ENCODE data around the gene SGF29. TPM values are rescaled to one million over a fixed set of nuclear protein-coding genes. Genes with fewer than 3 reads are reported as not detected.

Gene SGF29
- polyA plus RNA-seq, 3 donors = 11.5 to 26.0 (median 22.6) TPM

Other genes starting within 250 kb of the SGF29 start
- gene NPIPB6, start 190.4 kb upstream of the SGF29 start, polyA plus RNA-seq (ENCODE audit: insufficient read length in 3 of 3) = 1 to 10 TPM in 2 of 3 donors, under 1 TPM in 1; 0.67 to 3.8 (median 3.8) TPM
- 100 to 1,000 TPM in 2 of 3 donors, 10 to 100 TPM in 1; 92.4 to 139 (median 115) TPM for gene EIF3CL, start 150.1 kb upstream of the SGF29 start, polyA plus RNA-seq (ENCODE audit: insufficient read length in 3 of 3)
- gene NPIPB7, start 81.6 kb upstream of the SGF29 start, polyA plus RNA-seq (ENCODE audit: insufficient read length in 3 of 3) = under 1 TPM in 1 of 3 donors, not detected in 2; 0.84 TPM
- gene CLN3, start 61.8 kb upstream of the SGF29 start, polyA plus RNA-seq (ENCODE audit: insufficient read length in 3 of 3) = 10 to 100 TPM; 31.5 to 41.8 (median 37.9) TPM
- gene APOBR, start 59.3 kb upstream of the SGF29 start, polyA plus RNA-seq (ENCODE audit: insufficient read length in 3 of 3) = under 1 TPM; 0.68 to 0.91 (median 0.87) TPM
- not detected for gene IL27, start 47.1 kb upstream of the SGF29 start, polyA plus RNA-seq (ENCODE audit: insufficient read length in 3 of 3)
- 10 to 100 TPM in 1 of 3 donors, 1 to 10 TPM in 2; 6.4 to 10.6 (median 7.8) TPM for gene NUPR1, start 14.9 kb upstream of the SGF29 start, polyA plus RNA-seq (ENCODE audit: insufficient read length in 3 of 3)
- 1 to 10 TPM in 2 of 3 donors, under 1 TPM in 1; 0.81 to 3.1 (median 2.7) TPM for gene SULT1A2, start 43.1 kb downstream of the SGF29 start, polyA plus RNA-seq (ENCODE audit: insufficient read length in 3 of 3)
- 10 to 100 TPM; 21.9 to 30.4 (median 30.3) TPM for gene SULT1A1, start 56.1 kb downstream of the SGF29 start, polyA plus RNA-seq (ENCODE audit: insufficient read length in 3 of 3)
- 1 to 10 TPM; 2.1 to 3.6 (median 2.3) TPM for gene NPIPB8, start 84.1 kb downstream of the SGF29 start, polyA plus RNA-seq (ENCODE audit: insufficient read length in 3 of 3)
- gene EIF3C, start 157.5 kb downstream of the SGF29 start, polyA plus RNA-seq (ENCODE audit: insufficient read length in 3 of 3) = 100 to 1,000 TPM; 447 to 620 (median 545) TPM
- gene NPIPB9, start 197.9 kb downstream of the SGF29 start, polyA plus RNA-seq (ENCODE audit: insufficient read length in 3 of 3) = 1 to 10 TPM; 1.4 to 5.5 (median 2.2) TPM

Measured in renal pelvis (tissue), 3 donors.